Neural progenitor cell (in vitro differentiated cells): Measurements from ENCODE around the gene MRI1. TPM values are rescaled to one million over a fixed set of nuclear protein-coding genes. Genes with fewer than 3 reads are reported as not detected.

ENCODE experiments used
- DNase-seq: peaks from one replicate; pipeline ENCODE4 v3.0.0-alpha.2; 2016; ENCODE audit warnings: low spot score
- H2AFZ ChIP-seq: fragments of 200-600 bp; sonication (generic); replicated peaks from 2 replicates; pipeline ENCODE4 v1.6.1; 2016; ENCODE audit warnings: antibody characterized with exemption
- H3F3A ChIP-seq: fragments of 200-600 bp; sonication (generic); 2 replicates; pipeline ENCODE4 v1.6.1; 2016; ENCODE audit warnings: antibody characterized with exemption, low read depth
- H3K27ac ChIP-seq: fragments of 200-600 bp; sonication (generic); 2 replicates; pipeline ENCODE4 v1.5.1; 2016; ENCODE audit warnings: mild to moderate bottlenecking
- H3K27me3 ChIP-seq: fragments of 200-600 bp; sonication (generic); 2 replicates; pipeline ENCODE4 v1.6.1; 2016; ENCODE audit warnings: mild to moderate bottlenecking, moderate library complexity
- H3K36me3 ChIP-seq: fragments of 200-600 bp; sonication (generic); 2 replicates; pipeline ENCODE4 v1.5.1; 2016
- H3K4me1 ChIP-seq: fragments of 200-600 bp; sonication (generic); 2 replicates; pipeline ENCODE4 v1.6.1; 2016; ENCODE audit warnings: mixed run types
- H3K4me2 ChIP-seq: fragments of 200-600 bp; sonication (generic); 2 replicates; pipeline ENCODE4 v1.6.1; 2016
- H3K4me3 ChIP-seq: fragments of 200-600 bp; sonication (generic); 2 replicates; pipeline ENCODE4 v1.5.1; 2016
- H3K79me2 ChIP-seq: fragments of 200-600 bp; sonication (generic); 2 replicates; pipeline ENCODE4 v1.6.1; 2016; ENCODE audit warnings: low read depth
- H3K9ac ChIP-seq: fragments of 200-600 bp; sonication (generic); 2 replicates; pipeline ENCODE4 v1.6.1; 2016
- H3K9me3 ChIP-seq: fragments of 200-600 bp; sonication (generic); 2 replicates; pipeline ENCODE4 v1.5.1; 2016; ENCODE audit warnings: low read depth
- H4K20me1 ChIP-seq: fragments of 200-600 bp; sonication (generic); 2 replicates; pipeline ENCODE4 v1.6.1; 2016; ENCODE audit warnings: low read depth
- H3K27ac Mint-ChIP-seq: 3 replicates; pipeline ENCODE4 v1.8.0; 2021; ENCODE audit warnings: mixed read lengths
- H3K27me3 Mint-ChIP-seq: 2 replicates; pipeline ENCODE4 v1.8.0; 2022; ENCODE audit warnings: low read depth, mild to moderate bottlenecking, inconsistent platforms, moderate library complexity, mixed read lengths; ENCODE audit not compliant: insufficient read depth
- H3K36me3 Mint-ChIP-seq: 3 replicates; pipeline ENCODE4 v1.8.0; 2021; ENCODE audit warnings: mixed read lengths
- H3K4me1 Mint-ChIP-seq: 3 replicates; pipeline ENCODE4 v1.8.0; 2021; ENCODE audit warnings: mixed read lengths
- H3K4me3 Mint-ChIP-seq: 3 replicates; pipeline ENCODE4 v1.8.0; 2021; ENCODE audit warnings: mild to moderate bottlenecking, moderate library complexity, mixed read lengths
- H3K9me3 Mint-ChIP-seq: 3 replicates; pipeline ENCODE4 v1.8.0; 2020; ENCODE audit warnings: mixed read lengths
- EZH2 ChIP-seq: fragments of 200-600 bp; sonication (generic); IDR thresholded peaks from 2 replicates; pipeline ENCODE4 v1.6.1; 2017; ENCODE audit warnings: antibody characterized with exemption, mild to moderate bottlenecking, moderate library complexity
- EZH2phosphoT487 ChIP-seq: fragments of 200-600 bp; sonication (generic); IDR thresholded peaks from 2 replicates; pipeline ENCODE4 v1.6.1; 2017; ENCODE audit warnings: antibody characterized with exemption
- total RNA-seq: library from RNA; depleted of rRNA; stranded (reverse); fragments of >200 nt; gene quantifications from 2 replicates; pipeline ENCODE4 v1.2.3, GENCODE V29; 2015; ENCODE audit warnings: low replicate concordance
- TF ChIP-seq, protein P1 (sequence below): fragments of 200-600 bp; sonication (generic); IDR thresholded peaks from 2 replicates; pipeline ENCODE4 v1.5.1; 2017; ENCODE audit warnings: antibody characterized with exemption, mild to moderate bottlenecking

Gene MRI1
- total RNA-seq, 1 donor from 2014 or later: 6.3 TPM

DNA sequence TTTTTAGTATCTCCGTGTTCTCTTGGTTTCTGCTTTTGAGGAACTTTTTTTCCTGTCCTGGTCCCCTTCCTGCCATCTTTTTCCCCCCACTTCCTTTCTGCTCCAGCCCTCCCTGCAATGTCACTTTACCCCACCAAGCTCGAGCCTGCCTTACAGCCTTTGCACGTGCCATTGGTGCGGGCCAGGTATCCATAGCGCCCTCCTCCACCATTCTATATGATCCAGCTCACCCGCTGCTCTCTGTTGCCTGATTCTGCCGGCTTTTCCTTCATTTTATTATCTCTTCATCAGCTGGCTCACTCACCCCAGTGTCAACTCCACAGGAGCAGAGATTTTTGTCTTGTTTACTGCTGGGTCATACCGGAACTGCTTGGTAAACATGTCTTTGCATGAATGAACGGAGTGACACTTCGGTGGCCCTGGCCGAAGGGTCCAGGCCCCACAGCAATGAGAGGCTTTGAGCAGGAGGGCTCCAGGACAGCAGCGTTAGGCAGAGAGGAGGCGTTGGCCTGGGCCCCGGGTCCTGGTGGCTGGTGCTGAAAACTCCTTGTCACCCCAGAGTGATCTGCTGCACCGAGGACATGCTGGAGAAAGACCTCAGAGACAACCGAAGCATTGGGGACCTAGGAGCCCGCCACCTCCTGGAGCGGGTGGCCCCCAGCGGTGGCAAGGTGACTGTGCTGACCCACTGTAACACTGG is 1.2 kb downstream of the MRI1 start:
- DNase-seq: no peak
- H3K4me3 Mint-ChIP-seq: peak overlapping the region; percentile 88
- Histone ChIP-seq H3K4me3 (peak overlapping the region; percentile 58), H3K9me3 (no peaks in the 10 kb centered on the region), H3F3A (peaks cover 9% of the 10 kb centered on the region), H2AFZ (no peak overlapping the region), H3K4me1 (no peaks in the 10 kb centered on the region), H4K20me1 (peaks cover 7% of the 10 kb centered on the region), H3K4me2 (peak overlapping the region; percentile 79), H3K9ac (no peak overlapping the region), H3K27me3 (peaks cover 14% of the 10 kb centered on the region), H3K27ac (no peak overlapping the region), H3K36me3 (no peaks in the 10 kb centered on the region), H3K79me2 (no peaks in the 10 kb centered on the region)
- peaks cover 2% of the 10 kb centered on the region for H3K9me3 Mint-ChIP-seq
- no peak overlapping the region for H3K27ac Mint-ChIP-seq
- peaks cover 5% of the 10 kb centered on the region for H3K27me3 Mint-ChIP-seq
- TF ChIP-seq EZH2 (no peak), EZH2phosphoT487 (no peak)
- TF ChIP-seq, protein P1, sequence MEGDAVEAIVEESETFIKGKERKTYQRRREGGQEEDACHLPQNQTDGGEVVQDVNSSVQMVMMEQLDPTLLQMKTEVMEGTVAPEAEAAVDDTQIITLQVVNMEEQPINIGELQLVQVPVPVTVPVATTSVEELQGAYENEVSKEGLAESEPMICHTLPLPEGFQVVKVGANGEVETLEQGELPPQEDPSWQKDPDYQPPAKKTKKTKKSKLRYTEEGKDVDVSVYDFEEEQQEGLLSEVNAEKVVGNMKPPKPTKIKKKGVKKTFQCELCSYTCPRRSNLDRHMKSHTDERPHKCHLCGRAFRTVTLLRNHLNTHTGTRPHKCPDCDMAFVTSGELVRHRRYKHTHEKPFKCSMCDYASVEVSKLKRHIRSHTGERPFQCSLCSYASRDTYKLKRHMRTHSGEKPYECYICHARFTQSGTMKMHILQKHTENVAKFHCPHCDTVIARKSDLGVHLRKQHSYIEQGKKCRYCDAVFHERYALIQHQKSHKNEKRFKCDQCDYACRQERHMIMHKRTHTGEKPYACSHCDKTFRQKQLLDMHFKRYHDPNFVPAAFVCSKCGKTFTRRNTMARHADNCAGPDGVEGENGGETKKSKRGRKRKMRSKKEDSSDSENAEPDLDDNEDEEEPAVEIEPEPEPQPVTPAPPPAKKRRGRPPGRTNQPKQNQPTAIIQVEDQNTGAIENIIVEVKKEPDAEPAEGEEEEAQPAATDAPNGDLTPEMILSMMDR: no peak
- peaks cover 8% of the 10 kb centered on the region for H3K36me3 Mint-ChIP-seq
- peaks cover 8% of the 10 kb centered on the region for H3K4me1 Mint-ChIP-seq

DNA sequence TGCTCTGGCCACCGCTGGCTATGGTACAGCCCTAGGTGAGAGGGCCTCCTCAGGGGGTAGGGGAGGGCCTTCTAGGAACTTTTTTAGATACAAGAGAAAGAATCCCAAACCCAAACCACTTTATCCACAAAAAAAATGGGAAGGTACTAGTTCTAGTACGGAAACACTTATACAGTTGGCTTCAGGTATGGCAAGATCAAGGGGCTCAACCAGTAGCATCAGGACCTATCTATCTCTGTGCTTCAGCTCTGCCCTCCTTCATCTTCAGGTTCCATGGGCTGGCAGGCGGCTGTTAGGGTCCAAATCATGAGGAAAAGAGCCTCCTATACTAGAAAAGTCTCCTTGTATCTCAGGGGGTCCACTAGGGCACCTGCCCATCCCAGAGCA is 1.8 kb downstream of the MRI1 start:
- Mint-ChIP-seq H3K4me3 (peak overlapping the region; percentile 50), H3K36me3 (peaks cover 8% of the 10 kb centered on the region), H3K27ac (no peak overlapping the region), H3K9me3 (peaks cover 2% of the 10 kb centered on the region), H3K27me3 (peaks cover 5% of the 10 kb centered on the region), H3K4me1 (peaks cover 8% of the 10 kb centered on the region)
- no peak overlapping the region for H3K4me3 ChIP-seq
- H3F3A ChIP-seq: peaks cover 9% of the 10 kb centered on the region
- DNase-seq: no peak
- H3K4me1 ChIP-seq: no peaks in the 10 kb centered on the region
- peaks cover 14% of the 10 kb centered on the region for H3K27me3 ChIP-seq
- no peak overlapping the region for H3K4me2 ChIP-seq
- TF ChIP-seq, protein P1: no peak
- no peak for TF ChIP-seq EZH2
- no peak for TF ChIP-seq EZH2phosphoT487
- H3K27ac ChIP-seq: no peak overlapping the region
- H3K9ac ChIP-seq: no peak overlapping the region
- H2AFZ ChIP-seq: no peak overlapping the region
- H3K79me2 ChIP-seq: no peaks in the 10 kb centered on the region
- no peaks in the 10 kb centered on the region for H3K36me3 ChIP-seq
- peaks cover 7% of the 10 kb centered on the region for H4K20me1 ChIP-seq
- H3K9me3 ChIP-seq: no peaks in the 10 kb centered on the region

DNA sequence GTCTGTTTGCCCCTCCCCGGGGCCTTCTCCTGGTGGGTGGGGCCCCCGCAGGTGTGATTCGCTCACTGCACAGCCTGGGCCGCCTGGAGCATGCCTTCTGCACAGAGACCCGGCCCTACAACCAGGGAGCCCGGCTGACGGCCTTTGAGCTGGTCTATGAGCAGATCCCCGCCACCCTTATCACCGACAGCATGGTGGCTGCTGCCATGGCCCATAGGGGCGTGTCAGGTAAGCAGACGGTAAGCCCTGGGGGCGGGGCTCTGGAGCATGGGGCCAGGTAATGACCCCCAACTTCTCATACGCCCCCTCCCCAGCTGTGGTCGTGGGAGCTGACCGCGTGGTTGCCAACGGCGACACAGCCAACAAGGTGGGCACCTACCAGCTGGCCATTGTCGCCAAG is 4.2 kb downstream of the MRI1 start:
- Histone ChIP-seq H3K79me2 (no peaks in the 10 kb centered on the region), H3K27me3 (peaks cover 14% of the 10 kb centered on the region), H3K36me3 (no peaks in the 10 kb centered on the region), H3K4me1 (no peaks in the 10 kb centered on the region), H3K4me2 (no peak overlapping the region), H3F3A (peaks cover 9% of the 10 kb centered on the region), H3K4me3 (no peak overlapping the region), H4K20me1 (peaks cover 7% of the 10 kb centered on the region), H3K9me3 (no peaks in the 10 kb centered on the region), H2AFZ (no peak overlapping the region), H3K9ac (no peak overlapping the region), H3K27ac (no peak overlapping the region)
- H3K4me1 Mint-ChIP-seq: peaks cover 8% of the 10 kb centered on the region
- H3K4me3 Mint-ChIP-seq: no peak overlapping the region
- peaks cover 5% of the 10 kb centered on the region for H3K27me3 Mint-ChIP-seq
- TF ChIP-seq, protein P1: no peak
- TF ChIP-seq EZH2 (no peak), EZH2phosphoT487 (no peak)
- DNase-seq: no peak
- H3K9me3 Mint-ChIP-seq: peaks cover 2% of the 10 kb centered on the region
- no peak overlapping the region for H3K27ac Mint-ChIP-seq
- H3K36me3 Mint-ChIP-seq: peaks cover 3% of the 10 kb centered on the region
